ENCODE results near the gene ALK.

- TF ChIP-seq CTCF (IDR thresholded peaks at IDR 0.05; ENCODE audit: low read length) (no peak), EZH2 (optimal IDR thresholded peaks at IDR 0.05; ENCODE audit: low read depth, low read length) (no peak), EZH2phosphoT487 (IDR thresholded peaks at IDR 0.05; ENCODE audit: low read length) (no peak)
Observed at GRCh38 chr2:29509878-29510277, 411.5 kb downstream of the ALK start.
